Stimulated activated CD8-positive, alpha-beta memory T cell treated with anti-CD3 and anti-CD28 coated beads, Interleukin-4, amount 100 ng/mL, for 4 hours (primary cell): Measurements from ENCODE around the gene PIEZO1.
"Not testable (repeated sequence)": the region's sequence is repeated elsewhere in the genome, so short reads cannot be mapped to it uniquely, and the experiment has no call there.

Experiments used
- DNase-seq, 2 donors: peaks; one replicate each; pipeline ENCODE4 v3.0.0-alpha.2; 2020; ENCODE audit warnings: low read depth in 2 of 2, low spot score in 1 of 2

The PIEZO1 gene

DNA sequence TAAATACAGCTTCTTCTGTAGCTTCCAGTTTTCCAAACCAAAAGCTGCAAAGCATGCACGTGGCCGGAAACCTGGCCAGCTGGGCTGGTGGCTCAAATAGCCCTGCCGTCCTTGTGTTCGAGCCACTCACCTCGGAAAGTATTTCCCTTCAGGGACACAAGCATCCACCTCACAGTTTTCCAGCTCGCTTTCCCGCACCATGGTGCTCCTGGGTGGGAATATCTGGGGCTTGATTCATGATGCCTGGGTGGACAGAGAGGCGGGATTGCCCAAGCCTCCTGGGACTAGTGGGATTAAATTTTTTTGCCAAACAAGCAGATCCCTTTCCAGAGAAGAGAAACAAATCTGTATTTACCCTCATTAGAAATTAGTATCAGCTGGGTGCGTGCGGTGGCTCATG lies 115.0 kb downstream of the PIEZO1 start:
- DNase-seq: no peak

GRCh38 chr16:88669493-88669892 lies 115.5 kb downstream of the PIEZO1 start:
- not testable (repeated sequence) for DNase-seq

DNA sequence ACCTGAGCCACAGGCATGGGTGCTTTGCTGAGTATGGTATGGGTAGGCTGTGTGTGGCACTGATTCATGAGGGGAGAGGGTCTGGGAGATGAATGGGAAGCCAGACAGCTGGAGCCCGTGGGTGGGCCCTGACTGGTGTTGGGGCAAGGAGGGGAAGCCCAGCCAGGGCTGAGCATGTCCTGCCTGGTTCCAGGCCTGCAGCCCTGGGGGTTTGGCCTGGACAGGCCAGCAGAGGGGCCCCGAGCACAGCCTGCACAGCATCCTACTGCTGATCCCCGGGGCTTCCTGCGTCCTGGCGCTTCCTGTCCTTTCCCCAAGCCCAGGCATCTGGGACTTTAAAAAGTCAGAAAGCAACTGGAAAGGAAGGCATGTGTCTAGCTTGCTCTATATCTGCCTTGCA lies 117.6 kb downstream of the PIEZO1 start:
- DNase-seq: no peak

- DNase-seq: no peak
These were observed 119.5 kb downstream of the PIEZO1 start for GRCh38 chr16:88665570-88665969.
